CD4-positive, alpha-beta T cell treated with Interleukin-4 for 4 hours (primary cell): Measurements from ENCODE around the gene RTN4R.

ENCODE experiments used
- DNase-seq: peaks from one replicate; pipeline ENCODE4 v3.0.0-alpha.2; 2020

Gene RTN4R

DNA sequence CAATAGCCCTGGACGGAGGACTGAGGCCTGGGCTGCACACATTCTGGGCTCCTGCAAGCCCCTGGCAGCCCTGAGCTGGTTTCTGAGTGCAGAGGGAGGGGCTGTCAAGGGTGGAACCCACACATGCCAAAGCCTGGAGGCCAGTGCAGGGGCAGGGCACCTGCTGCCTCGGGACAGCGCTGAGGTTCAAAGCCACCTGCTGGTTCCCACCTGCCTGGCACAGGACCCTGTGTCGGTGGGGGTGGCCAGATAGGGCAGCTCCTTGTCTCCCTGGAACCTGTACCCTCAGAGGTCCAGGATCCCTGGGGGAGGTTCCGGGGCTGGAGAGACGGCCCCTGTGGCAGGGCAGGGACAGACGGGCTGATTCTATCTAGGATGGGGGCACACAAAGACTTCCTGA, 40.8 kb downstream of the RTN4R start:
- no peak for DNase-seq

DNA sequence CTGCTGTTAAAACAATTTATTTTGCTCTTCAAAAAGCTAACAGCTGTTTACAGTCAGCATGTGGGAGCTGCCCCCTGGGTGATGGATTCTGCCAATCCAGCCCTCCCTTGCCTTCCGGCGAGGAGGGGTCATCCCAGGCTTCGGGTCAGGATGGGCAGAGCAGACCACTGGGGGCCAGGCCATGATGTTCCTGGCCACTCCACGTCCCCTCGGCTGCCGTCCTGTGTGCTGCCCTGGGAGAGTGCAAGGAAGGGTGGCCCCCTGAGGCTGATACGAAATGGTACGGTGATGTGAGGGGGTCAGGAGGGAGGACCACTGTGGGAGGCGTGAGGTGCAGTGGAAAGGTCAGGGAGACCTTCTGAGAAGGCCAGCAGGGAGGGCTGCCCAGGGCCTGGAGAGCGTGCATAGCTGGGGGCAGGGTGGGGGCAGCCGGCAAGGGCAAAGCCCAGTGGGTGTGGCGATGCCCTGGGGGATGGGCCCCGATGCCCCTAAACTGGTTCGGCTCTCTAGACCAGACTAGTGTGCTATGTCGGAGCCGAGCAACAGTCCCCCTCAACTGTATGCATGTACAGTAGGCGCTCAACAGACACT, 41.3 kb downstream of the RTN4R start:
- DNase-seq, result no peak

GRCh38 chr22:20226077-20226716, 41.9 kb downstream of the RTN4R start:
- no peak for DNase-seq

DNA sequence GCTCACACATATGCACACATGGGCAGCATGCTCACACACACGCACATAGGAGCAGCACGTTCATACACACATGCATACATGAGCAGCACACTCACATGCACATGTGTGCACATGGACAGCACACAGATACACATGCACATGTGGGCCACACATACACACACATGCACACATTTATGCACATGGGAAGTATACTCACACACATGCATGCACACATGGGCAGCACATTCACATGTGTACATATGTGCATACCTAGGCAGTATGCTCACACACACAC, 42.5 kb downstream of the RTN4R start:
- no peak for DNase-seq

DNA sequence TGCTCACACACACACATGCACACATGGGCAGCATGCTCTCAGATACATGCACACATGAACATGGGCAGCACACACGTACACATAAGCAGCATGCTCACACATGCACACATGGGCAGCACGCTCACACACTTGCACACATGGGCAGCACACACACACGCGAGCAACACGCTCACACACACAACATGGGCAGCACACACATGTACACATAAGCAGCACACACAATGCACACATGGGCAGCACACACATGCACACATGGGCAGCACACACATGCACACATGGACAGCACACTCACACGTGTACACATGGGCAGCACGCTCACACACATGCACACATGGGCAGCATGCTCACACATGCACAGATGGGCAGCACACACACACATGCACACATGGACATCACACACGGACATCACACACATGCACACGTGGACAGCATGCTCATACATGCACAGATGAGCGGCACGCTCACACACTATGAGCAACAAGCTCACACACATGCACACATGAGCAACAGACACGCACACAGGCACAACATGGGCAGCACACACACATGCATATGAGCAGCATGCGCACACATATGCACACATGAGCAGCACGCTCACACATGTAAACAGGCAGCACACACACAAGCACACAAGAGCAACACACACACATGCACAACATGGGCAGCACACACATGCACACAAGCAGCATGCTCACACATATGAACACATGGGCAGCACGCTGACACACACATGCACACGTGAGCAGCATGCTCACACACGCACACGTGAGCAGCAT, 43.0 kb downstream of the RTN4R start:
- DNase-seq, result no peak

DNA sequence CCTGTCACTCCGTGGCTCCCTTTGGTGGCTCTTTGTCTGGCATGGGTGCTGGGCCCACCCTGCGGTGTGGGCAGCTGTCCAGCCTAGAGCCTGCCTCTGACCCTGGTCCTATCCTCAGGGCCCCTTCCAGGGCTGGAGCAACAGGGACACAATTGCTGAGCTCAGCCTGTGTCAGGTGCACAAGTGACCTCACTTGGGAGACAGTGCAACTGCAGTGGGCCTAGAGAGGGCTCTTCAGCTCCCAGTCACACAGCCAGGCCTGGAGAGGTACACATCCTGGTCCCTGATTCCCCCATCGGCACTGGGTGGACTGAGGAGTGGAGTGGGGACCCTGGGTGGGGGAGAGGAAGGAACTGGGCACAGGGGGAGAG, 43.9 kb downstream of the RTN4R start:
- DNase-seq, result no peak

- no peak for DNase-seq
Observed at GRCh38 chr22:20223421-20224255, 44.5 kb downstream of the RTN4R start.

GRCh38 chr22:20222764-20223420, 45.2 kb downstream of the RTN4R start:
- DNase-seq, result no peak

DNA sequence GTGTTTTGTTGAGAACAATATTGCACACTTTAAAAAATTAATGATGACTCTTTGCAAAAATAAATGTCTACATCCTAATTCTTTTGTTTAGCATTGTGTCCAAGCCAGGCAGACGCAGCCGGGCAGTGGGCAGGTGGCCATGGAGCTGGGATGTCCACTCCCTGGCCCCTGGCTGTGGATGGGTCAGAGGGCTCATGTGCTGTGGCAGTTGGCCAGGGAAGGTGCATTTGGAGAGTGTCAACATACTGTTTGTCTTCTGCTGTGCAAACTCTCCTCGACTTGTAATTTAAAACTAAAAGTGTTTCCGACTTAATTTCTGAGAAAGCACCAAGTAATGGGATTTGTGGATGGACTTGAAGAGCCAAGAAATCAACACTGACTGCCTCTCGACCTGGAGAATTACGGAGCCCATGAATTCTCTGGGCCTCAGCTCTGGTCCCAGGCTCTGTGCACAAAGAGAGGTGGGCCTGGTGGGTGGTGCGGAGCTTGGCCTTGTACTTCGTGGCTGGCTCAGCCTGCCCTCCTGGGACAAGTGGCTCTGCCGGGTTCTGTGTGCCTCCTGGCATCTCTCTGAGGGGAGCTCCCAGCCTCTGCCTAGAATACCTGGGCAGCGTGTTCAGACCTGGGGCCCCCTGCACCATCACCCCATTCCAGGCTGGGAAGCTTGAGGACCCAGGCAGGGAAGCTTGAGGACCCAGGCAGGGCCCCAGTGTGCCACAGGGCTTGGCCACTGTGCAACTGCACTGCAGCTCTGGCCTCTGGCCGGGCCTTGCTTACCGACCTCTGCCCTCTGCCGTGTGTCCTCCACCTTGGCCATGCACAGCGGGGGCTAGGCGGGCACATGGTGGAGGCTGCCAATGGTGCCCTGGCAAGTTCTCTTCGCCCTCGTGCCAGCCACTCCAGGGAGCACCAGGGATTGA, 46.4 kb downstream of the RTN4R start:
- DNase-seq, result no peak

DNA sequence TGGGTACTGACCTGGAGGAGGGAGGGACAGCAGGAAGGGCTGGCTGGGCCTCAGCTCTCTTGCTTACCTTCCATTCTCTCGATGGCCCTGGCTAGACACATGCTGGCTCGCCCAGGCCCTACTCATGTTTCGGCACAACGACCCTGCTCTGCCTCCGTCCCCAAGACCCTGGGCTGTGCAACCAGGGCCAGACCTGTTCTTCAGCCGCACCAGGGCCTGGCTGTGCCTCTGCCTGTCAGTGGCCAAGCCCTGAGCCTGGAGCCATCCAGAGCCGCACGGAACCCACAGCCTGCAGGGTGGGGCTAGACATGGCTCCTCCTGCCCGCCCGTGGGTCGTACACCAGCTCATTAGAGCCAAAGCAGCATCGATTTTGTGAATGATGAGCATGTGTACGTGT, 47.5 kb downstream of the RTN4R start:
- no peak for DNase-seq

GRCh38 chr22:20219667-20220628, 48.2 kb downstream of the RTN4R start:
- no peak for DNase-seq

GRCh38 chr22:20218987-20219386, 49.1 kb downstream of the RTN4R start:
- DNase-seq, result no peak

GRCh38 chr22:20218326-20218872, 49.7 kb downstream of the RTN4R start:
- DNase-seq, result no peak

- no peak for DNase-seq
Observed at GRCh38 chr22:20217563-20217962, 50.6 kb downstream of the RTN4R start.

- DNase-seq, result no peak
Observed at GRCh38 chr22:20216863-20217499, 51.1 kb downstream of the RTN4R start.

- no peak for DNase-seq
Observed at GRCh38 chr22:20215742-20216141, 52.4 kb downstream of the RTN4R start.

DNA sequence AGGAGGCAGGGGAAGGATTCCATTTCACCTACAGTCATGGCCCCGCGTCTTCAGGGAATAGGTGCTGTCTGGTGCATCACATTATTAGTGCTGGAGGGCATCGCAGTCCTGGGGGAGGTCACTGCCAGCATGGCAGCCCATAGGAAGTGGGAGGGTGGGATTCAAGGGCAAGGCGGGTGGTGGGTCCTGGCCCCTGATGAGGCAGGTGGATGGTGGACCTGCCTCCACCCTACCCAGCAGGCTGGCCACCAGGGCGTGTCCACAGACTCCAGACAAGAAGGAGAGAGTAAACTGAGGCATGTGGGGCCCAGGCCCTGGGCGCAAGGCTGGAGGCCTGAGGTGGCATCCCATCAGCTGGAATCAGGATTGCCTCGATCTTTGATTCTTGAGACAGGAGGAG, 53.3 kb downstream of the RTN4R start:
- DNase-seq, result no peak

DNA sequence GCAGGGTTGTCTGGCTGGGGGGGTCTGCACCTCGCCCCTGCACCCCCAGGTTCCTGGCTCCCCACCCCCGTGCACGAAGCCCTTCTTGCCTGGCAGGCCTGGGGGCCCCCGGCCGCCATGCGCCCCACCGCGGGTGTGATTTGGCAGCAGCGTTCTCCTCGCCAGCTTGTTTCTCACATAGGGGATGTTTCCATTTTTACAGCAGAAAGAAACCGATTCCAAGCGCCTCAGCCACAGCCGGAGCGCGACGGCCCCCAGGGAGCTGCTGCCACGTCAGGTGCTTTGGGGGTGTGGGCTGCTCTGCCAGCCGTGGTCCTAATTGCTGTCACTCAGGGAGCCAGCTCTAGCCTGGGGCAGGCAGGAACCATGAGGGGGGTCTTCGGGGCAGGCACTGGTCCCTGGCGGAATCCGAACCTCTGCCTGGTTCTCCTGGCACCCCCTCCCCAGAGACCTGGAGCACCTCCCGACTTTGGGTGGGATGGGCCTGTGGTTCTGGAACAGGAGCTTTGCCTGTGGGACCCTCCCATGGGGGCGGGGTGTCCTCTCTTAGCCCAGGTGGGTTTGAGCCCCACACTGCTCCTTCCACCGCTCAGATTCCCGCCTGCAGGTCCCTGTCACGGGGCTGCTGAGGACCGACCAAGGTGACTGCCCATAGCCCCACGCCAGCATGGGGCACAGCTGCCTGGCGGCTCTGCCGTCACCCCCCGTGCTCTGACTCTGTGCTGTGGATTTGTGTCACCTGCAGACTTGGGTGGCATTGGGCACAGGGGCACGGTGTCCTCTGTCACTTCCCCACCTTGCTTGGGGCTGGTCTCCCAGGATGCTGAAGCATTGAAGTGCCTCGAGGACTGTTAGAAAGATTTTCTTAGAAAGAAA, 54.0 kb downstream of the RTN4R start:
- no peak for DNase-seq
